ENCODE data around the gene GPR132. TPM values are rescaled to one million over a fixed set of nuclear protein-coding genes. Genes with fewer than 3 reads are reported as not detected.

Gene GPR132
- polyA plus RNA-seq, 1 donor from 2014 or later = not detected

- TF ChIP-seq EP300 (conservative IDR thresholded peaks at IDR 0.05; ENCODE audit: poor library complexity, severe bottlenecking) = no peak
- peaks cover 60% of the 10 kb centered on the region for H3K27me3 ChIP-seq (ENCODE audit: insufficient read depth, low read depth, low read length)
These were observed 24.7 kb upstream of the GPR132 start for GRCh38 chr14:105089746-105090492.

GRCh38 chr14:105088812-105089745 is 23.8 kb upstream of the GPR132 start:
- Histone ChIP-seq H3F3A (ENCODE audit: insufficient read depth, low read length, poor library complexity, severe bottlenecking) (no peaks in the 10 kb centered on the region), H3K4me3 (ENCODE audit: low read length) (no peak overlapping the region), H4K20me1 (ENCODE audit: insufficient read depth) (no peaks in the 10 kb centered on the region), H3K9me2 (ENCODE audit: insufficient read depth, low read length) (no peaks in the 10 kb centered on the region), H3K79me2 (replicated peaks; ENCODE audit: insufficient read depth, low read length) (no peaks in the 10 kb centered on the region), H3K9me3 (ENCODE audit: low read length) (no peaks in the 10 kb centered on the region), H2AFZ (ENCODE audit: low read depth, low read length) (no peak overlapping the region), H3K9ac (ENCODE audit: low read length) (no peak overlapping the region), H3K4me2 (ENCODE audit: low read length) (no peak overlapping the region), H3K27ac (ENCODE audit: low read length) (no peak overlapping the region), H3K27me3 (ENCODE audit: insufficient read depth, low read depth, low read length) (peaks cover 54% of the 10 kb centered on the region), H3K36me3 (ENCODE audit: insufficient read depth, low read length) (no peaks in the 10 kb centered on the region)
- TF ChIP-seq, protein P1, sequence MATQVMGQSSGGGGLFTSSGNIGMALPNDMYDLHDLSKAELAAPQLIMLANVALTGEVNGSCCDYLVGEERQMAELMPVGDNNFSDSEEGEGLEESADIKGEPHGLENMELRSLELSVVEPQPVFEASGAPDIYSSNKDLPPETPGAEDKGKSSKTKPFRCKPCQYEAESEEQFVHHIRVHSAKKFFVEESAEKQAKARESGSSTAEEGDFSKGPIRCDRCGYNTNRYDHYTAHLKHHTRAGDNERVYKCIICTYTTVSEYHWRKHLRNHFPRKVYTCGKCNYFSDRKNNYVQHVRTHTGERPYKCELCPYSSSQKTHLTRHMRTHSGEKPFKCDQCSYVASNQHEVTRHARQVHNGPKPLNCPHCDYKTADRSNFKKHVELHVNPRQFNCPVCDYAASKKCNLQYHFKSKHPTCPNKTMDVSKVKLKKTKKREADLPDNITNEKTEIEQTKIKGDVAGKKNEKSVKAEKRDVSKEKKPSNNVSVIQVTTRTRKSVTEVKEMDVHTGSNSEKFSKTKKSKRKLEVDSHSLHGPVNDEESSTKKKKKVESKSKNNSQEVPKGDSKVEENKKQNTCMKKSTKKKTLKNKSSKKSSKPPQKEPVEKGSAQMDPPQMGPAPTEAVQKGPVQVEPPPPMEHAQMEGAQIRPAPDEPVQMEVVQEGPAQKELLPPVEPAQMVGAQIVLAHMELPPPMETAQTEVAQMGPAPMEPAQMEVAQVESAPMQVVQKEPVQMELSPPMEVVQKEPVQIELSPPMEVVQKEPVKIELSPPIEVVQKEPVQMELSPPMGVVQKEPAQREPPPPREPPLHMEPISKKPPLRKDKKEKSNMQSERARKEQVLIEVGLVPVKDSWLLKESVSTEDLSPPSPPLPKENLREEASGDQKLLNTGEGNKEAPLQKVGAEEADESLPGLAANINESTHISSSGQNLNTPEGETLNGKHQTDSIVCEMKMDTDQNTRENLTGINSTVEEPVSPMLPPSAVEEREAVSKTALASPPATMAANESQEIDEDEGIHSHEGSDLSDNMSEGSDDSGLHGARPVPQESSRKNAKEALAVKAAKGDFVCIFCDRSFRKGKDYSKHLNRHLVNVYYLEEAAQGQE (IDR thresholded peaks at IDR 0.05; ENCODE audit: borderline replicate concordance) = no peak
- no peak for TF ChIP-seq MXI1 (conservative IDR thresholded peaks at IDR 0.05; ENCODE audit: poor library complexity, severe bottlenecking)
- TF ChIP-seq SMC3 (conservative IDR thresholded peaks at IDR 0.05; ENCODE audit: poor library complexity) = no peak
- TF ChIP-seq TAF1 (IDR thresholded peaks at IDR 0.05; ENCODE audit: low read depth) = no peak
- TF ChIP-seq EP300 (conservative IDR thresholded peaks at IDR 0.05; ENCODE audit: poor library complexity, severe bottlenecking) = no peak
- no peak for TF ChIP-seq POLR2AphosphoS5 (IDR thresholded peaks at IDR 0.05)
- TF ChIP-seq, protein P2, sequence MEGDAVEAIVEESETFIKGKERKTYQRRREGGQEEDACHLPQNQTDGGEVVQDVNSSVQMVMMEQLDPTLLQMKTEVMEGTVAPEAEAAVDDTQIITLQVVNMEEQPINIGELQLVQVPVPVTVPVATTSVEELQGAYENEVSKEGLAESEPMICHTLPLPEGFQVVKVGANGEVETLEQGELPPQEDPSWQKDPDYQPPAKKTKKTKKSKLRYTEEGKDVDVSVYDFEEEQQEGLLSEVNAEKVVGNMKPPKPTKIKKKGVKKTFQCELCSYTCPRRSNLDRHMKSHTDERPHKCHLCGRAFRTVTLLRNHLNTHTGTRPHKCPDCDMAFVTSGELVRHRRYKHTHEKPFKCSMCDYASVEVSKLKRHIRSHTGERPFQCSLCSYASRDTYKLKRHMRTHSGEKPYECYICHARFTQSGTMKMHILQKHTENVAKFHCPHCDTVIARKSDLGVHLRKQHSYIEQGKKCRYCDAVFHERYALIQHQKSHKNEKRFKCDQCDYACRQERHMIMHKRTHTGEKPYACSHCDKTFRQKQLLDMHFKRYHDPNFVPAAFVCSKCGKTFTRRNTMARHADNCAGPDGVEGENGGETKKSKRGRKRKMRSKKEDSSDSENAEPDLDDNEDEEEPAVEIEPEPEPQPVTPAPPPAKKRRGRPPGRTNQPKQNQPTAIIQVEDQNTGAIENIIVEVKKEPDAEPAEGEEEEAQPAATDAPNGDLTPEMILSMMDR (IDR thresholded peaks at IDR 0.05; ENCODE audit: poor library complexity, severe bottlenecking) = no peak

More at GRCh38 chr14:105089746-105090492, 24.7 kb upstream of the GPR132 start:
- Histone ChIP-seq H2AFZ (ENCODE audit: low read depth, low read length) (no peak overlapping the region), H3K4me2 (ENCODE audit: low read length) (no peak overlapping the region), H3K79me2 (replicated peaks; ENCODE audit: insufficient read depth, low read length) (no peaks in the 10 kb centered on the region), H3K4me3 (ENCODE audit: low read length) (no peak overlapping the region), H4K20me1 (ENCODE audit: insufficient read depth) (no peaks in the 10 kb centered on the region), H3K9me2 (ENCODE audit: insufficient read depth, low read length) (no peaks in the 10 kb centered on the region), H3K27ac (ENCODE audit: low read length) (no peak overlapping the region), H3K36me3 (ENCODE audit: insufficient read depth, low read length) (no peaks in the 10 kb centered on the region), H3K9ac (ENCODE audit: low read length) (no peak overlapping the region), H3K9me3 (ENCODE audit: low read length) (no peaks in the 10 kb centered on the region), H3F3A (ENCODE audit: insufficient read depth, low read length, poor library complexity, severe bottlenecking) (no peaks in the 10 kb centered on the region)
